GM10266 (cell line): ENCODE data around the gene IL34.

Experiments
- DNase-seq: peaks from one replicate; pipeline ENCODE4 v3.0.0; 2012; ENCODE audit errors: extremely low spot score
- CTCF ChIP-seq: IDR thresholded peaks from 2 replicates; pipeline ENCODE4 v1.5.1; 2012; ENCODE audit warnings: mild to moderate bottlenecking, low read depth; ENCODE audit not compliant: control insufficient read depth, insufficient read depth; ENCODE audit errors: missing control alignments

The IL34 gene

GRCh38 chr16:70696355-70696754 lies 50.0 kb downstream of the IL34 start:
- no peak for DNase-seq
- no peak for TF ChIP-seq CTCF

- TF ChIP-seq CTCF = no peak
- DNase-seq = no peak
These were observed 50.7 kb downstream of the IL34 start for GRCh38 chr16:70696952-70697593.

GRCh38 chr16:70697594-70698170 lies 51.3 kb downstream of the IL34 start:
- no peak for TF ChIP-seq CTCF
- no peak for DNase-seq

- no peak for DNase-seq
- TF ChIP-seq CTCF = no peak
These were observed 52.5 kb downstream of the IL34 start for GRCh38 chr16:70698901-70699300.

GRCh38 chr16:70699696-70700095 lies 53.3 kb downstream of the IL34 start:
- no peak for TF ChIP-seq CTCF
- no peak for DNase-seq

GRCh38 chr16:70700101-70701020 lies 54.0 kb downstream of the IL34 start:
- no peak for TF ChIP-seq CTCF

More at GRCh38 chr16:70700101-70701020, 54.0 kb downstream of the IL34 start:
- DNase-seq = no peak
